ENCODE measurements around the gene DDX1. TPM values are rescaled to one million over a fixed set of nuclear protein-coding genes. Genes with fewer than 3 reads are reported as not detected.

DDX1 gene
- total RNA-seq, 1 experiment from 2014 or later = 115 TPM

- POLR2A ChIA-PET = no interaction called here
- no peaks in the 10 kb centered on the region for H3K27me3 Mint-ChIP-seq (ENCODE audit: low read depth)
- DNase-seq (ENCODE audit: low spot score) = no peak
- no peak overlapping the region for H3K27ac Mint-ChIP-seq
- peaks cover 16% of the 10 kb centered on the region for H3K4me1 Mint-ChIP-seq
- peaks cover 7% of the 10 kb centered on the region for H3K9me3 Mint-ChIP-seq
- no peak for ATAC-seq
- H3K36me3 Mint-ChIP-seq = peaks cover 11% of the 10 kb centered on the region
- no peak overlapping the region for H3K4me3 Mint-ChIP-seq
- CTCF ChIA-PET = interaction anchor here (0.7 kb wide), 2 partner anchors 151 to 1010 kb away, joined by 3 to 4 read pairs; no protein-coding TSS in a partner anchor
- TF ChIP-seq ZNF281 (CRISPR knock-in tag; IDR thresholded peaks at IDR 0.05) (no peak), CTCF (IDR thresholded peaks at IDR 0.05) (no peak), PRRX2 (CRISPR knock-in tag; IDR thresholded peaks at IDR 0.05) (no peak), HMGXB4 (CRISPR knock-in tag; IDR thresholded peaks at IDR 0.05) (no peak), ATF6 (CRISPR knock-in tag; IDR thresholded peaks at IDR 0.05) (no peak), IRF1 (CRISPR knock-in tag; IDR thresholded peaks at IDR 0.05) (no peak), ZNF219 (CRISPR knock-in tag; IDR thresholded peaks at IDR 0.05; ENCODE audit: borderline replicate concordance) (no peak), FOXP4 (CRISPR knock-in tag; IDR thresholded peaks at IDR 0.05) (no peak), HMGA2 (CRISPR knock-in tag; IDR thresholded peaks at IDR 0.05) (no peak), ZNF121 (CRISPR knock-in tag; IDR thresholded peaks at IDR 0.05) (no peak), SMAD4 (CRISPR knock-in tag; IDR thresholded peaks at IDR 0.05) (no peak), NFATC4 (CRISPR knock-in tag; IDR thresholded peaks at IDR 0.05) (no peak), PRDM15 (CRISPR knock-in tag; IDR thresholded peaks at IDR 0.05) (no peak), NFE2L1 (CRISPR knock-in tag; IDR thresholded peaks at IDR 0.05) (no peak), ZNF396 (CRISPR knock-in tag; IDR thresholded peaks at IDR 0.05; ENCODE audit: borderline replicate concordance) (no peak), ARID4B (CRISPR knock-in tag; IDR thresholded peaks at IDR 0.05; ENCODE audit: borderline replicate concordance) (no peak), ZNF416 (CRISPR knock-in tag; IDR thresholded peaks at IDR 0.05) (no peak), JAZF1 (CRISPR knock-in tag; IDR thresholded peaks at IDR 0.05) (no peak)
These were observed 54.2 kb downstream of the DDX1 start for GRCh38 chr2:15645720-15646385.

Data from WTC11 (cell line).